NCI-H1092 treated with DMSO at 0.1 percent for 48 hours (cell line): ENCODE data around the gene EIF2B5.
"Not testable (repeated sequence)": the region's sequence is repeated elsewhere in the genome, so short reads cannot be mapped to it uniquely, and the experiment has no call there.

ENCODE experiments used
- DNase-seq: peaks from one replicate; lab custom pipeline; 2025; lab: John Stamatoyannopoulos, UW

The EIF2B5 gene

GRCh38 chr3:184145751-184146270, 10.7 kb downstream of the EIF2B5 start:
- DNase-seq = no peak

DNA sequence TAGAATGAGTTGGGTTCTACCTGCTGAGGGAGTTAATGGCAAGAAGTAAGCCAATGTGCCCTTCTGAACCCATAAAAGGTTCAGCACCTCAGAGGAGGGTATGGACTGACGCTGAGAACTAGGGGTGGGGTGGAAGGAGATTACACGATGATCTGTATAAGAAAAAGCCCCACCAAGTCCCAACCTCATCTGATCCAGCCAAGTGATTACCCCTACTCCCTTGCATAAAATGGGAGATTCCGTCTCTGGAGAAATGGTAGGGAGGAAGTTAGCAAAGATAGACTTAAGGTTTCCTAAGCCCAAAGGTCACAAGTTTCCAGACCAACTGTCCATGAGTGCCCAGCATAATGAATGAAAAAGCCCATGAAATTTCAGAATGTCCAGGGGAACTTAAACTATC, 12.9 kb downstream of the EIF2B5 start:
- no peak for DNase-seq

GRCh38 chr3:184149123-184149522, 14.0 kb downstream of the EIF2B5 start:
- no peak for DNase-seq

GRCh38 chr3:184149770-184150169, 14.6 kb downstream of the EIF2B5 start:
- DNase-seq = not testable (repeated sequence)

GRCh38 chr3:184154885-184155643, 19.9 kb downstream of the EIF2B5 start, which contains the start of gene DVL3:
Gene DVL3, plus strand, starts transcription at chr3:184155377. Its CDS starts 259 bp downstream, at chr3:184155636.
- peak; percentile 61 for DNase-seq

GRCh38 chr3:184155644-184156521, 20.7 kb downstream of the EIF2B5 start:
- DNase-seq = peak; percentile 29

GRCh38 chr3:184156522-184156955, 21.4 kb downstream of the EIF2B5 start:
- peak; percentile 18 for DNase-seq

GRCh38 chr3:184157206-184157605, 22.0 kb downstream of the EIF2B5 start:
- no peak for DNase-seq

DNA sequence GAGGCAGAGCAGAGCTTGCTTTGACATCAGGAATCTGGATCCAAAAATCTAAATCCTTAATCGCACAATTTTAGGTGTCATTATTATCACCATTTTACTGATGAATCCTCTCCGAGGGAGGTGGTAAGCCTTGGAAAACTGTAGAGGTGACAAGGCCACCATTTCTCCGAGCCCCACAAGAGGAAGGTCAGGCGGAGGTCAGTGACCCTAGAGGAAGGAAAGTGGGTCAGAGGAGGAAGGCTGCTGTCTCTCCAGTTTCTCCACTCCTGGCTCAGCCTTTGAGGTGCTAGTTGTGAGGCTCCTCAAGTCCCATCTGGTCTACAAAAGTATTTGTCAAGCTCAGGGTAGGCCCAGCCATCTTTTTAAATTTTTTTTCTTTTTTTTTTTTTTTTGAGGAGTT, 23.2 kb downstream of the EIF2B5 start:
- no peak for DNase-seq

- DNase-seq = no peak
Measured at GRCh38 chr3:184160456-184160855, 25.3 kb downstream of the EIF2B5 start.

- DNase-seq = not testable (repeated sequence)
Measured at GRCh38 chr3:184162571-184163070, 27.5 kb downstream of the EIF2B5 start.

- DNase-seq = no peak
Measured at GRCh38 chr3:184164648-184165330, 29.6 kb downstream of the EIF2B5 start.

GRCh38 chr3:184165543-184165942, 30.4 kb downstream of the EIF2B5 start:
- DNase-seq = no peak

GRCh38 chr3:184166671-184167070, 31.5 kb downstream of the EIF2B5 start:
- DNase-seq = no peak

DNA sequence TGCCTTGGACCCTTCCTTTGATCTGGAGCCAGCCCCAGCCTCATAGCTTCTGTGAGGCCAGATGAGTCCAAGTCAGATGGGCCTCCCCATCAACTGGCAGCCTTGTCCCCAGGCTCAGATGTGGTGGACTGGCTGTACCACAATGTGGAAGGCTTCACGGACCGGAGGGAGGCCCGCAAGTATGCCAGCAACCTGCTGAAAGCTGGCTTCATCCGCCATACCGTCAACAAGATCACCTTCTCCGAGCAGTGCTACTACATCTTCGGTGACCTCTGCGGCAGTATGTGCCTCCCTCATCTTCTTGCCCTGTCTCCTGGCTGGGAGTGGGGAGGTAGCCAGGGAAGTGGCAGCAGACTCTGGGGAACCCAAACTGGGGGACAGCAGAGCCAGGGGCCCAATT, 32.6 kb downstream of the EIF2B5 start:
- no peak for DNase-seq

- DNase-seq = no peak
Measured at GRCh38 chr3:184168363-184169120, 33.4 kb downstream of the EIF2B5 start.

- no peak for DNase-seq
Measured at GRCh38 chr3:184169896-184170875, 35.0 kb downstream of the EIF2B5 start.

- no peak for DNase-seq
Measured at GRCh38 chr3:184171562-184171961, 36.4 kb downstream of the EIF2B5 start.

DNA sequence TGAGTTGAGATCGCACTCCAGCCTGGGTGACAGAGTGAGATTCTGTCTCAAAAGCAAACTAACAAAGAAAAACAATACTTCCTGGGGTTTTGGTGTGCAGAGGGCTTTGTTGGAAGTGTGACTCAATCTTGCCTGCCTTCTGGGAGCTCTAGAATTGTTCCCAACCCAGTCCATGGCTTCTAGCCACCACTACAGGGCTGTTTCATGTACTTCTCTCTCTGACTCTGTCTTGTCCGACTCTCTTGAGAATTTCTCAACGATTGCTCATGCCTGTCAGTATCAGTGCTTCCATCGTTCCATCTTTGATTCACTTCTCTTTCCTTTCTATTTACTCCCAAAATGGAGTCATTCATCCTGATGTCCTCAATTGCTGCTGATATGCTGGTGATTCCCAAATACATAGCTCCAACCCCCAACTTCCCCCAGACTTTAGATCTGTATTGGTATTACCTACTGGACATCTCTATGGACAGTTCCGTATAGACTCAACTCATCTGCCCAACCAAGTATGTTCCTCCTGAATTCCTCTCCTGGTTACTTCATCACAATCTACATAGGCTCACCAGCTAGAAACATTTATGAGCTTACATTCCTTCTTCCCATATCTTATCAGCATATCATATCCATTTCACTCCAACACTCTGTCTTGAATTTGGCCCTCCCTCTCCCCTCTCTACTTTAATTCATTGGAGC, 37.7 kb downstream of the EIF2B5 start:
- no peak for DNase-seq
